ENCODE measurements around the gene PDS5B.

The PDS5B gene

DNA sequence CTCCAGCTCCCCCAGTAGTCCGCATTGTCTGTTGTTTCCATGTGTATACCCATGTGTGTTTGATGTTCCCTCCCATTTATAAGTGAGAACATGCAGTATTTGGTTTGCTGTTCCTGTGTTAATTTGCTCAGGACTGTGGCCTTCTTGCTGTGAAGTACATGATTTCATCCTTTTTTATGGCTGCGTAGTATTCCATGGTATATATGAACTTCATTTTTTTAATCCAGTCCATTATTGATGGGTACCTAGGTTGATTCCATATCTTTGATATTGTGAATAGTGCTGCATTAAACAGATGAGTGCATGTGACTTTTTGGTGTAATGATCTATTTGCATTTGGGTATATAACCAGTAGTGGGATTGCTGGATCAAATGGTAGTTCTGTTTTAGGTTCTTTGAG is 175.2 kb downstream of the PDS5B start:
- Histone ChIP-seq H3K4me3 (ENCODE audit: low read length) (no peak overlapping the region), H3K4me2 (ENCODE audit: low read length) (no peak overlapping the region), H3K4me1 (ENCODE audit: control insufficient read depth, insufficient read depth, low read length) (no peaks in the 10 kb centered on the region), H3K9ac (ENCODE audit: low read depth, low read length) (no peak overlapping the region), H3K36me3 (ENCODE audit: insufficient read depth, low read length) (peaks cover 16% of the 10 kb centered on the region), H3K27me3 (ENCODE audit: control insufficient read depth, insufficient read depth, low read length) (no peaks in the 10 kb centered on the region), H3K9me3 (replicated peaks; ENCODE audit: low read length) (no peaks in the 10 kb centered on the region)

DNA sequence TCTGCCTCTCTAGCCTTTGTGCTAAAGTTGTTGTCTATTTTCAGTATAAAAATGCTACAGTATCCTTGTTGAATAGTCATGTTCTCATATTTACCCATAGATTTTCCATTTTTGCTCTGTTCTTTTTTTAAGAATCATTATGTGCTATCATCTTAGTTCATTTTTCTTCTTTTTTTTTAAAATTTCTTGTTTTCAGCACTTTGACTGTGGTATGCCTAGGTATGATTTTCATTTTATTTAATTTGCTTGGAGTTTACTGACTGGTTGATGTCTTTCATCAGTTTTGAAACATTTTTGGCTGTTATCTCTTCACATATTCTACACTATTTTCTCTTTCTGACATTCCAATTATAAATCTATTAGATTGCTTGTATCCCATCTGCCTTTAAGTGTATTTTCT is 192.9 kb downstream of the PDS5B start:
- H3K9ac ChIP-seq (ENCODE audit: low read depth, low read length) = no peak overlapping the region
- no peak overlapping the region for H3K4me3 ChIP-seq (ENCODE audit: low read length)
- H3K4me1 ChIP-seq (ENCODE audit: control insufficient read depth, insufficient read depth, low read length) = peaks cover 6% of the 10 kb centered on the region
- peaks cover 13% of the 10 kb centered on the region for H3K36me3 ChIP-seq (ENCODE audit: insufficient read depth, low read length)
- no peak overlapping the region for H3K4me2 ChIP-seq (ENCODE audit: low read length)
- no peaks in the 10 kb centered on the region for H3K9me3 ChIP-seq (replicated peaks; ENCODE audit: low read length)
- no peaks in the 10 kb centered on the region for H3K27me3 ChIP-seq (ENCODE audit: control insufficient read depth, insufficient read depth, low read length)

DNA sequence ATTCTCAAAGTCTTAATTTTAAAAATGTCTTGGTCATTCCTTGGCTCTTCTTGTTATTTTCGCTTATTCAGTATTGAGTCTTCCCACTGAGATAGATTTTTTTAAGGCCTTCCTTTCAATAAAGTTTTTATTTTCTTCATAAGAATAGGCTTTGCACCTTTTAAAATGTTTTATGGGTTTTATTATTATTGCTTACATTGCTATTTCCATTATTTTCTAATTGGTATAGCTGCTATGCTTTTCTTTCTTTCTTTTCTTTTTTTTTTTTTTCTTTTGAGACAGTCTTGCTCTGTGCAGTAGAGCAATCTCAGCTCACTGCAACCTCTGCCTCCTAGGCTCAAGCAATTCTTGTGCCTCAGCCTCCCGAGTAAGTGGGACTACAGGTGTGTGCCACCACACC is 195.7 kb downstream of the PDS5B start:
- Histone ChIP-seq H3K4me3 (ENCODE audit: low read length) (no peak overlapping the region), H3K9ac (ENCODE audit: low read depth, low read length) (no peak overlapping the region), H3K4me2 (ENCODE audit: low read length) (no peak overlapping the region)

DNA sequence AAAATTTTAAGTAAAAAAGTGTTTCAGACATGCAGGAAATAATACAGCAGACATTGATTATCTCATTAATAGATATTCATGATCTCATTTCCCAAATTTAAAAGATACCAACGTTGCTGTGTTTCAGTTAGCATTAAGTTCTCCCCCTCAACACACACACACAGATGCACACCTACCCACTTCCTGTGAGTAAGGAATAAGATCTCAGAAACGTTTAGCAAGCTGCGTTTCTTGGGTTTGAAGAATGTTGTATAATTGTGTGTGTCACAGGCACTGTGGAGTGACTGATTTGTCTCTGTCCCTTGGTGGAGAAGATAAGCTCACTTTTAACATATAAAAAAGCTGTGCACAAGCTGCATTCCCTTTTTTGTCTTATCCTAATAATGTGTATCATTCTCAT is 196.8 kb downstream of the PDS5B start:
- Histone ChIP-seq H3K4me1 (ENCODE audit: control insufficient read depth, insufficient read depth, low read length) (peaks cover 6% of the 10 kb centered on the region), H3K27me3 (ENCODE audit: control insufficient read depth, insufficient read depth, low read length) (no peaks in the 10 kb centered on the region), H3K4me2 (ENCODE audit: low read length) (no peak overlapping the region), H3K36me3 (ENCODE audit: insufficient read depth, low read length) (peaks cover 6% of the 10 kb centered on the region), H3K9ac (ENCODE audit: low read depth, low read length) (no peak overlapping the region), H3K4me3 (ENCODE audit: low read length) (no peak overlapping the region), H3K9me3 (replicated peaks; ENCODE audit: low read length) (no peaks in the 10 kb centered on the region)

More for the DNA sequence above, 195.7 kb downstream of the PDS5B start:
- Histone ChIP-seq H3K27me3 (ENCODE audit: control insufficient read depth, insufficient read depth, low read length) (no peaks in the 10 kb centered on the region), H3K9me3 (replicated peaks; ENCODE audit: low read length) (no peaks in the 10 kb centered on the region), H3K36me3 (ENCODE audit: insufficient read depth, low read length) (peaks cover 6% of the 10 kb centered on the region), H3K4me1 (ENCODE audit: control insufficient read depth, insufficient read depth, low read length) (peaks cover 6% of the 10 kb centered on the region)

DNA sequence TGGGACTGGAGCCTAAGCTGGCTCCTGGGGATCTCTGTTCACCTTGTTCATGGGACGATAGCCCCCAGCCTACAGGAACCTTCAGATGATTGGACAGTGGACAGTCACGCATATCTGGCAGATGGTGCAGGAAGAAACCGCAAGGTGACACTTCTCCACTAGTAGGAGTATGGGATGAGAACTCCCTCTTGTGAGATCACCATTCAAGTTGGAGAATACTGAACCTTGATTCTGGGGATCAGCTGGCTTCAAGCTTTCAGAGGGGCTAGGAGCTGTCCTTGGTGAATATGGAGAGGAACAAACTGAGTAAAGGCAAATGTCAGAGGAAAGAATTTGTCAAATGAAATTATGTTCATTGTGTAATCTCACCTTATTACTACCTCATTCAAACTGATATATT is 204.5 kb downstream of the PDS5B start:
- Histone ChIP-seq H3K4me3 (ENCODE audit: low read length) (no peak overlapping the region), H3K27me3 (ENCODE audit: control insufficient read depth, insufficient read depth, low read length) (no peaks in the 10 kb centered on the region), H3K9ac (ENCODE audit: low read depth, low read length) (no peak overlapping the region), H3K4me2 (ENCODE audit: low read length) (no peak overlapping the region), H3K9me3 (replicated peaks; ENCODE audit: low read length) (no peaks in the 10 kb centered on the region), H3K36me3 (ENCODE audit: insufficient read depth, low read length) (no peaks in the 10 kb centered on the region), H3K4me1 (ENCODE audit: control insufficient read depth, insufficient read depth, low read length) (no peaks in the 10 kb centered on the region)

DNA sequence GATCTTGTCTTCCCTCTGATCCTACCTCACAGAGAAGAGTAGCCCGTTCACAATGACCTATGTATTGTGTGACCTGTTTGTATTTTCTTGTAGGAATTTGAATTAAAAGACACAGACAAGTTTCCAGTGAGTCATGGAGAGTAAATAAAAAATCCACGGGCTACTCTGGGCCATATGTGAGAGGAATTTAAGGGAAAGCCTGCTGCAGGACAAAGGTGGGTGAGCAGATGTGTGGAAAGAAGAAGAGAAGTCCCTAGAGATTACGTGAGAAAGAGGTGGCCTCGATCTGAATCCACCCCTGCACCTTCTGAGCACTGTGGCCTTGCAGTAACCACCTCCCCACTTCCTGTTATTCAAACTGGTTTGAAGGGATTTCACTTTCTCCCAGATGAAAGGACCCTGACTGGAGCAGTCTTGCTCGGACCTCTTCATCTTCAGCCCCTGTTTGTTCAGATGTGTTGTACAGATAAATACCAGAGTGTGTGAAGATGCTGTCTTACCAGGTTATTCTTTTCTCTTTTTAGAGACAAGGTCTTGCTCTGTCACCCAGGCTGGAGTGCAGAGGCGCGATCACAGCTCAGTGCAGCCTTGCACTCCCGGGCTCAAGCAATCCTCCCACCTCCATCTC is 205.4 kb downstream of the PDS5B start:
- Histone ChIP-seq H3K4me1 (ENCODE audit: control insufficient read depth, insufficient read depth, low read length) (no peaks in the 10 kb centered on the region), H3K27me3 (ENCODE audit: control insufficient read depth, insufficient read depth, low read length) (no peaks in the 10 kb centered on the region), H3K9me3 (replicated peaks; ENCODE audit: low read length) (no peaks in the 10 kb centered on the region), H3K36me3 (ENCODE audit: insufficient read depth, low read length) (no peaks in the 10 kb centered on the region), H3K4me2 (ENCODE audit: low read length) (no peak overlapping the region), H3K9ac (ENCODE audit: low read depth, low read length) (no peak overlapping the region), H3K4me3 (ENCODE audit: low read length) (no peak overlapping the region)

DNA sequence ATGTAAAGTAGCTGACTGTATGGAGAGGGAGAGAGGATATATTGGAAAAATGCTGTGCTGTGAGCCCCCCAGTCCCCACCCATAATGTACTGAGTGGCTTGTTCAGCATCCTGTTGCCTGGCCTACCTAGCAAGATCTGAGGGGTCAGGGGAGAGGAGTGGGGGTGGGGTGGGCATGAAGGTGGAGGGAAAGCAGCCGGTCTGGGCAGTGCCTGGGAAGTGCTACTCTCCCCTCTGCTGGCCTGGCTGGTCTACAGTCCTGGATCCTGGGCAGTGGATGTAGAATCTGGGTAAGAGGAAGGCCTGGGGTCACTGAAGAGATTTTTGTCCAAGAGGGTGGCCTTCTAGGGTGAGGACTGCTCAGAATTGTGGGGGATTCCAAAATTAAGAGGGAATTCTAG is 210.5 kb downstream of the PDS5B start:
- no peak overlapping the region for H3K4me2 ChIP-seq (ENCODE audit: low read length)
- H3K36me3 ChIP-seq (ENCODE audit: insufficient read depth, low read length) = no peaks in the 10 kb centered on the region

DNA sequence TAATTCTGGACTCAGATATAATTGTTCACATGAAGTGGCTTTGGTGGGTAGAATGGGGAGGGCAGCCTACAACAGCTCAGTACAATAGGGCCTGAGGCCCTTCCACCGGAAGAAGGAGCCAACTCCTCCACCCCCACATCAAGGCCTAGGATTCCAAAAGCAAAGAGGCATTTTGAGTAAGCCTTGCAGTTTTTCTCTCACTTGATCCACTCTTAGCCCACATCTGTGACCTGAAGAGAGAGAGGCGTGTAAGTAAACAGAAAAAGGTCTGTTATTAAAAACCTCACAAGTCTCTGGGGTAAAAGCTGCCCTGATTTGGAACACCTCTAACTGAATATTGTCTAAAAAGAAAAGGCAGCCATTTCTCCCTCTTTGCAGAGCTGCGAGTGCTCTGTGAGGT is 215.9 kb downstream of the PDS5B start:
- Histone ChIP-seq H3K4me3 (ENCODE audit: low read length) (no peak overlapping the region), H3K27me3 (ENCODE audit: control insufficient read depth, insufficient read depth, low read length) (no peaks in the 10 kb centered on the region), H3K4me2 (ENCODE audit: low read length) (no peak overlapping the region), H3K4me1 (ENCODE audit: control insufficient read depth, insufficient read depth, low read length) (no peaks in the 10 kb centered on the region), H3K9ac (ENCODE audit: low read depth, low read length) (no peak overlapping the region), H3K9me3 (replicated peaks; ENCODE audit: low read length) (no peaks in the 10 kb centered on the region), H3K36me3 (ENCODE audit: insufficient read depth, low read length) (no peaks in the 10 kb centered on the region)

More for the DNA sequence above, 210.5 kb downstream of the PDS5B start:
- no peak overlapping the region for H3K4me3 ChIP-seq (ENCODE audit: low read length)
- H3K9ac ChIP-seq (ENCODE audit: low read depth, low read length) = no peak overlapping the region
- H3K4me1 ChIP-seq (ENCODE audit: control insufficient read depth, insufficient read depth, low read length) = no peaks in the 10 kb centered on the region
- no peaks in the 10 kb centered on the region for H3K27me3 ChIP-seq (ENCODE audit: control insufficient read depth, insufficient read depth, low read length)
- H3K9me3 ChIP-seq (replicated peaks; ENCODE audit: low read length) = no peaks in the 10 kb centered on the region

DNA sequence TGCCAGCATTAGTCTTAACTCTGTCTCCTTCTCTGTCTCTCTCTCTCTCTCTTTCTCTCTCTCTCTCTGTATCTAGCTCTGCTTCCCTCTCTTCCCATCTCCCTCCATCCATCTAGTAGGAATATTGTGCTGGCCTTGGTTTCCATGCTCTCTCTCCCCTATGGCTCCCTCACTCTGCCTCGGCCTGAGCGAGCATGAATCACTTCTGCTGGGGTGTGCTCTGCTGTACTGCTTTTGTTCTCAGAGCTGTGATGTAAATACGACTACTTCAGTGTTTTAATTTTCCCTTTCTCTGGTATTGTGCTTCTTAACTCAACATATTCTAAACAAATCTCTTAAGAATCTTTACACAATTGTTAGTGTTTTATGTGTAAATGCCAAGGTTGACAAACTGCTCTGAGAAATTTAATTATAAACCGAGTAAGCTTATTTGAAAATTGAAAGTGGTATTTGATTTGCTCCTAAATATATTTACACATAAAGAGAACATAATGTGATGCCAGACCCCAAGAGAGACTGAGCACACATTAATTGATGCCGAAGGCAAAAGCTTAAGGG is 218.5 kb downstream of the PDS5B start:
- Histone ChIP-seq H3K4me1 (ENCODE audit: control insufficient read depth, insufficient read depth, low read length) (no peaks in the 10 kb centered on the region), H3K9ac (ENCODE audit: low read depth, low read length) (no peak overlapping the region)

DNA sequence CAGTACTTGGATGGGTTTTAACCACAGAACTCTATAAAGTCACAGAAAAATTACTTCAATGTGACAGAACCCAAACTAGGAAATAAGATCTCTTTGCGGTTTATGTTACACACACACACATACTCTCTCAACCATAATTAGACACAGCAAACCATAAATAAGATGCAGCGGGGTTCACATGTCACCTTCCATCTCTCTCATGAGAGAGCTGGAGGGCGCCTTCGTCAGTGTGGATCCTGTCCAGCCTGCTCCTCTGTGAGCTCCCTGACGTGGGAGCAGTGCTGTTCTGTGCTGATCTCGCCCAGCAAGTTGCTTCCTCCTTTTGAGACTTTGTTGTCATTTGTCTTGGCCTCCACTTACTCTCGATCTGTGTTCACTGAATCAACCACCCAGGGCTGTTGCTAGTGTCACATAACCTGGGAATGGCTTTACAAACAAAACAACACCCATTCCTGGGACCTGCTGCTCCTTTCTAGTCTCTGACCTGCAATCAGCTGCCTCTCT is 225.1 kb downstream of the PDS5B start:
- no peaks in the 10 kb centered on the region for H3K36me3 ChIP-seq (ENCODE audit: insufficient read depth, low read length)
- no peak overlapping the region for H3K4me3 ChIP-seq (ENCODE audit: low read length)
- H3K27me3 ChIP-seq (ENCODE audit: control insufficient read depth, insufficient read depth, low read length) = peaks cover 14% of the 10 kb centered on the region
- H3K4me2 ChIP-seq (ENCODE audit: low read length) = no peak overlapping the region
- H3K4me1 ChIP-seq (ENCODE audit: control insufficient read depth, insufficient read depth, low read length) = no peaks in the 10 kb centered on the region
- H3K9me3 ChIP-seq (replicated peaks; ENCODE audit: low read length) = no peaks in the 10 kb centered on the region
- H3K9ac ChIP-seq (ENCODE audit: low read depth, low read length) = no peak overlapping the region

More for the DNA sequence above, 218.5 kb downstream of the PDS5B start:
- no peak overlapping the region for H3K4me3 ChIP-seq (ENCODE audit: low read length)
- H3K9me3 ChIP-seq (replicated peaks; ENCODE audit: low read length) = no peaks in the 10 kb centered on the region
- H3K4me2 ChIP-seq (ENCODE audit: low read length) = no peak overlapping the region
- peaks cover 3% of the 10 kb centered on the region for H3K27me3 ChIP-seq (ENCODE audit: control insufficient read depth, insufficient read depth, low read length)
- no peaks in the 10 kb centered on the region for H3K36me3 ChIP-seq (ENCODE audit: insufficient read depth, low read length)

DNA sequence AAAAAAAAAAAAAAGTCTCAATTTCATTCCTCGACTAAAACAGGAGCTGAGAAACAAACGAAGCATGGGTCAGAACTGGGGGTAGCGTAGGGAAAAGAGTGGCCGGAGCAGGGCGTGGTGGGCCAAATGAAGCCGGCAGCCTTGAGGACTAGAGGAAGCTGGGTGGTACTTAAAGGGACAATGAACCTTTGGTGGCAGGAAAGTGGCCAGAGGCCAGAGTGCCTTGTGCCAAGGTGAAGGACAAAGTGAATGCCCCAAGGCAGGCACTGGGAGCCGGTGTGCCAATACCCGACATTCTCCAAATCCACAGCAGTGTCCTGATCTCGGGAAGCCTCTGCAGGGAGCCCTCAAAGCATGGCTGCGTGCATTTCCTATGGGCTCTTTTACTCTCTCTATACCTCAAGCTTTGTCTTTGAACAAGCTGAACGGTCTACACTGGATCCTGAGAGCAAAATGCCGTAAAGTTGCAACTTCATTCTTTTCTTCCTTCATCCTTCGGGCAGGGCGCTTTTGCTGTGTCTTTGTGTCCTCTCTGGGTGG is 235.0 kb downstream of the PDS5B start:
- H3K27me3 ChIP-seq (ENCODE audit: control insufficient read depth, insufficient read depth, low read length) = peaks cover 6% of the 10 kb centered on the region
- no peak overlapping the region for H3K4me2 ChIP-seq (ENCODE audit: low read length)
- H3K9me3 ChIP-seq (replicated peaks; ENCODE audit: low read length) = no peaks in the 10 kb centered on the region
- H3K4me1 ChIP-seq (ENCODE audit: control insufficient read depth, insufficient read depth, low read length) = peaks cover 10% of the 10 kb centered on the region
- no peaks in the 10 kb centered on the region for H3K36me3 ChIP-seq (ENCODE audit: insufficient read depth, low read length)
- H3K4me3 ChIP-seq (ENCODE audit: low read length) = no peak overlapping the region
- H3K9ac ChIP-seq (ENCODE audit: low read depth, low read length) = no peak overlapping the region

DNA sequence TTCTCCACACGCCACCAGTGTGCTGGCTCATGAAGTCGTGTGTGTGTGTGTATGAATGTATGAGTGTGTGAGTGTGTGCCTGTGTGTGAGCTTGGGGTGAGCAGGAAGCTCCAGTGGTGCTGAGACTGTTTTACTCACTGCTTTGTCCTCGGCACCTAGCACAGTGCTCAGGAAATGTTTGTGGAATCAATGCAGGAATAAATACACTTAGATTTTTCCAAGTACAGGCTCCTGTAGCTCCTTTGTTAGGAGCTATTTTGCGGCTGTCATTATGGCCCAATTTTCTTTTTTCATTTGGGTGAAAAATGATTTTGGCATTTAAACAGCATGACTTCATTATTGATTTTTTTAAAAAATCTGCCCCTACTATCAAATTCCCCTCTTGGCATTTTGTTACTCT is 236.5 kb downstream of the PDS5B start:
- Histone ChIP-seq H3K27me3 (ENCODE audit: control insufficient read depth, insufficient read depth, low read length) (peaks cover 6% of the 10 kb centered on the region), H3K4me1 (ENCODE audit: control insufficient read depth, insufficient read depth, low read length) (peaks cover 10% of the 10 kb centered on the region), H3K4me2 (ENCODE audit: low read length) (no peak overlapping the region), H3K9ac (ENCODE audit: low read depth, low read length) (no peak overlapping the region), H3K9me3 (replicated peaks; ENCODE audit: low read length) (no peaks in the 10 kb centered on the region), H3K36me3 (ENCODE audit: insufficient read depth, low read length) (no peaks in the 10 kb centered on the region), H3K4me3 (ENCODE audit: low read length) (no peak overlapping the region)

Measured in skeletal muscle satellite cell (primary cell).